ENCODE measurements around the gene RANBP1.

The RANBP1 gene

DNA sequence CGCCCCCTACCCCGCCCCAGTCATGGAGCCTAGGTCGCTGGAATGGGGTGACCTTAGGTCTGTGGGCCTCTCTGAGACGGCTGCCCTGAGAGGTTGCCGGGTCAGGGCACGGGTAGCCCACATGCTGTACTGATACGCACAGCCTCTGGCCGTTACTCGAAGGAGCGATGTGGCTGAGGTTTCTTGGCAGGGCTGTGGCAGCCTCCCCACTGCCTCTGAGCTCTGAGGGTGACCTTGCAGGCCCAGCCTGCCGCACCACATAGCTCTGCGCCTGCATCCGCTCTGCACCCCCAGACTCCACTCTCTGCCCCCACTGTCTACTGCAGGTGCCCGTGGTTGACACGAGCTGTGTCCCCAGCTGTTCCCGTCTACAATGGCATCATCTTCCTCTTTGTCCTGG, 23.0 kb downstream of the RANBP1 start:
- ATAC-seq: no peak

GRCh38 chr22:20139391-20140106, 23.6 kb downstream of the RANBP1 start:
- ATAC-seq: no peak

GRCh38 chr22:20140107-20140445, 24.2 kb downstream of the RANBP1 start:
- no peak for ATAC-seq

- no peak for ATAC-seq
Observed at GRCh38 chr22:20140521-20140964, 24.6 kb downstream of the RANBP1 start.

- no peak for ATAC-seq
Observed at GRCh38 chr22:20141186-20142077, 25.5 kb downstream of the RANBP1 start.

DNA sequence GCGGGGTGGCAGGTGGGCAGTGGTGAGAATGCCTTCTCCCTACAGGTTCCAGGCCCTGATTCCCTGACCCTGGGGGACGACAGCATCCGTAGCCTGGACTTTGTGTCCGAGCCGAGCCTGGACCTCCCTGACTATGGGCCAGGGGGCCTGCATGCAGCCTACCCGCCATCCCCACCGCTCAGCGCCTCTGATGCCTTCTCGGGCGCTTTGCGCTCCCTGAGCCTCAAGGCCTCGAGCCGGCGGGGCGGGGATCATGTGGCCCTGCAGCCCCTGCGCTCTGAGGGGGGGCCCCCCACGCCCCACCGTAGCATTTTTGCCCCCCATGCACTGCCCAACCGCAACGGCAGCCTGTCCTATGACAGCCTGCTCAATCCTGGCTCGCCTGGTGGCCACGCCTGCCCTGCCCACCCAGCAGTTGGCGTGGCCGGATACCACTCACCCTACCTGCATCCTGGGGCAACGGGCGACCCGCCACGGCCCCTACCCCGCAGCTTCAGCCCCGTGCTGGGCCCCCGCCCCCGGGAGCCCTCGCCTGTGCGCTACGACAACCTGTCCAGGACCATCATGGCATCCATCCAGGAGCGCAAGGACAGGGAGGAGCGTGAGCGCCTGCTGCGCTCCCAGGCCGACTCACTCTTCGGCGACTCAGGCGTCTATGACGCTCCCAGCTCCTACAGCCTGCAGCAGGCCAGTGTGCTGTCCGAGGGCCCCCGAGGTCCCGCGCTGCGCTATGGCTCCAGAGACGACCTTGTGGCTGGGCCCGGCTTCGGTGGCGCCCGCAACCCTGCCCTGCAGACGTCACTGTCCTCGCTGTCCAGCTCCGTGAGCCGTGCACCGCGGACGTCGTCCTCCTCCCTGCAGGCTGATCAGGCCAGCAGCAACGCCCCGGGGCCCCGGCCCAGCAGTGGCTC, 27.1 kb downstream of the RANBP1 start:
- ATAC-seq: no peak

DNA sequence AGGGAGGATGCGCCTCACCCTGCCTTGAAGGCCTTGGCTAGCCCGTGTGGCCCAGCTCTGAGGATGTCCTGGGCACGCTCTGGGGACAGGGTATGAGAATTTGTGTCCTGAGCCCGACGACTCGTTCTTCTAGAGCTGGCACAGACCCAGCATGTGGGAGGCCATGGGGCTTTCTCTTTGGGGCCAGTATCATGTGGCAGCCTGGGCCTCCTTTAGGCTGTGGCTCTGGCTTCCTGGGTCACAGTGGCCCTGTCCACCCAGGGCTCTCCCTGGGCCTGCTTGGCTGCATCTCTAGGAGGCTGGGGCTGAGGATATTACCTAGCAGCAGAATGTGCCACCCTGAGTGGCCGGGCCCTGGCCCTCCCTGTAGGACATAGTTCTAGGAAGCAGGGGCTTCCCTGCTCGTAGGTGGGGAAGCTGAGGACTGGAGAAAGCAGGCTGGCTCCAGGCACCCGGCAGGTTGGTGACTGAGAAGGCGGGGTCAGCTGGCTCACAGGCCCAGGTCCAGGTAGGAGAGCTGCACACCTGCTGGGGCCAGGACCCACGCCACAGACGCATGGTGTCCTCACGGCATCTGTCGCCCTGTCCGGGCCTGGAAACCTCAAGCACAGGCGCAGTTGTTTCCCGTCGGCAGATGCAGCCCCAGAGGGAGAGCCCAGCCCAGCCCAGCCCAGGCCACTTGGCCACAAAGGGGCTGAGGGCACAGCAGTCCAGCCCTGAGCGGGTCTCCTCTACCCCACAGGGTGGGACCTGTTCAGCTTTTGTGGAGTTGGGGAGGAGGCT, 28.2 kb downstream of the RANBP1 start:
- no peak for ATAC-seq

DNA sequence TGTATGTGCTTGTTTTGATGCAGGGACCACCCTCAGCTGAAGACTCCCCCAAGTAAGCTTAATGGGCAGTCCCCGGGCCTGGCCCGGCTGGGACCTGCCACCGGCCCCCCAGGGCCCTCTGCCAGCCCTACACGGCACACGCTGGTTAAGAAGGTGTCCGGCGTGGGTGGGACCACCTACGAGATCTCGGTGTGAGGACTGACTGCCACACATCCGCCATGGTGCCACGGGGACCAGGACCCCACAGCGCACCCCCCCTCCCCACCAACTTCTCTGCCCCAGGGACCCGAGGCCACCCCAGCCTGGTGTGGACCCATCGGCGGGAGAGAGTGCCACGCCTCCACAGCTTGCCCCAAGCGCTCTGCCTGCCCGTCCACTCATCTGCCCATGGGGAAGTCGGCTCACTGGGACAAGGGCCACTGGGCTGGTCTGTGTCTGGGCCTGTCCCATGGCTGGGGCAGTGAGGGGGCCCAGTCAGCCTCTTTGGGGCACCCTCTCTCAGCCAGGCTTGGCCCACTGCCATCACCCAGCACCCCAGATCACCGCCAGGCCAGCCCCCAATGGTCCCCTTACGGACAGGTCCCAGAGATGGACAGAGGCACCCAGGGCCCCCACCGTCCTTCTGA, 29.4 kb downstream of the RANBP1 start:
- ATAC-seq: no peak

DNA sequence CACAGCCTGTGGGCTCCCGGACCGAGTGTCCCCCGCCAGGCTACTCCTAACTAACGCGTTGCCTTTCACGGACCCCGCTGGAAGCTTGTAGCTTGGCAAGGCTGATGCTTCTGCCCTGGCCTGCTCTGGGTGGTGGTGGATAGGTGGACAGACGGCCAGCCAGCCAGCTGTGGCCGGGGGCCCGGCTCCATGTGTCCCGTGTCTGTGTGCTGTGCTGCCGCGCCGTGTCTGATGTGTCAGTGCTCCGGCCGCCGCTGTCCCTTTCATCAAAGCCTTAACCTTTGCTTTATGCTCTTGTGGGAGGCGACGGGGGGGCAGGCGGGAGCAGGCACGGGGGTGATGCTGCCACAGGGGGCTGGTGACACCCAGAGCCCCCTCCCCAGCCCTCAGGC, 29.9 kb downstream of the RANBP1 start:
- ATAC-seq: no peak

- no peak for ATAC-seq
Observed at GRCh38 chr22:20146777-20147176, 30.9 kb downstream of the RANBP1 start.

GRCh38 chr22:20147237-20147988, 31.5 kb downstream of the RANBP1 start:
- no peak for ATAC-seq

DNA sequence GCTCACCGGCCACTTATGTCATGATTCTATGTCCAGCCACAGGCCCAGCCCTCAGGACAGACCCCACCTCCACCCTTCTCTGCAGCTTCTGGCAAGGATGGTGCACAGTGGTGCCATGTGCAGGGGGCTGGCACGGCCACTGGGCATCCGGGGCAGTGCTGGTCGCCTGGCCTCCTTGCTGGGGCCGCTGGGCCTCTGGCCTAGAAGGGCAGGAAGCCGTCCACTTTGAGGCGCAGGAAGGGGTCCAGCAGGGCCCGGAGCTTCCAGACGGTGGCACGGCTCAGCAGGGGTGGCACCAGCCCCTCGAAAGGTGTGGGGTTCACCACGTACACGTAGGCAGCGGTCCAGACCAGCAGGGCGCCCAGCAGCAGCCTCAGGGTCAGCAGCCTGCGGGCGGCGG, 32.5 kb downstream of the RANBP1 start:
- no peak for ATAC-seq

GRCh38 chr22:20149257-20150250, 33.6 kb downstream of the RANBP1 start:
- ATAC-seq: no peak

DNA sequence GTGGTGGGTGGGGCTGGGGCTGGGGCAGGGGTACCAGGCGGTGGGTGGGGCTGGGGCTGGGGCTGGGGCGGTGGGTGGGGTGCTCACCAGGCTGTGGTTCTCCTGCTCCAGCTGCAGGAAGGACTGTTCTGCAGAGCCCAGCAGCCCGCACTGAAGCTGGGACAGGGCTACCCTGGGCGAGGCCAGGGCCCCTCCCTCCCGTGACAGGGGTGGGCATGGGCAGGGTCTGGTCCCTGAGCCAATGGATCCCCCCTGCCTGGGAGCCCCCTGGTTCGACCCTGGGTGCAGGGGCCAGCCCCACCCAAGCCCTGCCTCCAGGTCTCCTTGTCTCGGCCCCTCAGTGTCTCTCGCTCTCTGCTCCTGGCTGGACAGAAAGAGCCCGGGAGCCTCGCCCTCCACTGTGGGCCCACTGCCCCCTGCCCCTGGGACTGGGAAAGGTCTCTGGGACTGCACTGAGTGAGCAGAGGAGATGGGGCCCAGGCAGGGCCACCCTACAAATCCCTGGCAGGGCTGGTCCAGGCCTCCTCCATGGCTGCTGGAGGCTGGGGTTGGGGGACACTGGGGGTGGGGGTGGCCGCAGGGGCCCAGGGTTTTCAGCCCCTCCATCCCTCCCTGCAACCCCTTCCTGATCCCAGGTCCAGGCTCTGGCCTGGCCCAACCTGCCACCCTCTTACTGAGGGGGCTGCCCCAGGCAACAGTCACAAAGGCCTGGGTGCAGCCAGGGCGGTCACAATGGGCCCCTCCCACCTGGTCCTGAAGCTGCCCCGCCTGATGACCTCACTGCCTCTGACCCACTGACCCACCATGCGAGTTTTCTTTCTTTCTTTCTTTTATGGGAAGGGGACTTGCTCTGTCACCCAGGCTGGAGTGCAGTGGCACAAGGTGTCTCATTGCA, 34.7 kb downstream of the RANBP1 start, which contains the start of gene CCDC188:
TSS of gene CCDC188 (minus strand) at position 675 of the 895 bp plus-strand sequence. CDS start at position 606, 69 bp downstream.
- ATAC-seq: no peak

- no peak for ATAC-seq
Observed at GRCh38 chr22:20151276-20151588, 35.3 kb downstream of the RANBP1 start.

GRCh38 chr22:20152464-20152890, 36.6 kb downstream of the RANBP1 start:
- ATAC-seq: no peak

DNA sequence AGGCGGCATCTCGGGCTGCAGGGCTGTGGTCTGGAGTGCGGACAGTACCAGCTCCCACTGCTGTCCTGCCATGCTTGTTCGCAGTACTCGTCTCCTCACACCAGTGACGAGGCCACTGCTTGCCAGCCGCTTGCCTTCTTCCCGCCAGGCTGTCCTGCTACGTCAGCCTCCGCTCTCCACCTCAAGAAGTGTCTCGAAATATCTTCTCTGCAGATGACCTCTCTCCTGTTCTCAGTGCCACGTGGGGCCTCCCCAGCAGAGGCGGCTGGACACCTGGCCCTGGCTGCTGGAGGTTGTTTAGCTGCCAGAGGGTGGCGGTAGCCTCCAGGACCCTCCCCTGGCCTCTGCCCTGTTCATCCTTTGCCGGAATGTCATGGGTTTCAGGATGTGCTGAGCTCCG, 38.0 kb downstream of the RANBP1 start:
- no peak for ATAC-seq

- no peak for ATAC-seq
Observed at GRCh38 chr22:20154602-20155187, 38.8 kb downstream of the RANBP1 start.

All from activated CD4-positive, CD25-positive, alpha-beta regulatory T cell treated with anti-CD3 and anti-CD28 coated beads, Interleukin-2, amount 50 U/mL, for 24 hours (primary cell).